IMR-90 (cell line): Measurements from ENCODE around the gene SCD. TPM values are rescaled to one million over a fixed set of nuclear protein-coding genes. Genes with fewer than 3 reads are reported as not detected.

Experiments
- ATAC-seq: fragments of 200-7000 bp; cut with Tn5 transposase; 2 replicates; pipeline ENCODE4 v1.9.1; 2020; ENCODE audit warnings: low read depth, mild to moderate bottlenecking, moderate library complexity
- BruUV-seq: library from RNA; stranded (reverse); fragments of 400-500 nt; replicated peaks from 2 replicates; lab custom pipeline; 2021; lab: Mats Ljungman, UMichigan
- CTCF ChIA-PET: fragments of 300-600 bp; formaldehyde crosslinking; extraction: SDS; loops from one replicate; lab custom pipeline; 2021; ENCODE audit warnings: antibody characterized with exemption; lab: Yijun Ruan, JAX
- POLR2A ChIA-PET: fragments of 300-600 bp; sonication (Branson Sonifier 250); formaldehyde crosslinking; loops from one replicate; lab custom pipeline; 2022; ENCODE audit warnings: antibody characterized with exemption; ENCODE audit not compliant: unreplicated experiment; lab: Charles Lee
- DNase-seq: peaks from one replicate; pipeline ENCODE4 v3.0.0; 2013
- H2AFZ ChIP-seq: replicated peaks from 2 replicates; pipeline ENCODE3; 2013; ENCODE audit warnings: low read length, mild to moderate bottlenecking; ENCODE audit not compliant: poor library complexity
- H2AK5ac ChIP-seq: 2 replicates; pipeline ENCODE4 v1.6.1; 2013; ENCODE audit warnings: low read depth, low read length, inconsistent platforms
- H2AK9ac ChIP-seq: replicated peaks from 2 replicates; pipeline ENCODE3; 2013; ENCODE audit warnings: mild to moderate bottlenecking, low read depth, low read length, moderate library complexity; ENCODE audit not compliant: poor library complexity
- H2BK120ac ChIP-seq: 2 replicates; pipeline ENCODE4 v1.6.1; 2013; ENCODE audit warnings: low read depth, low read length, inconsistent platforms
- H2BK15ac ChIP-seq: 3 replicates; pipeline ENCODE4 v1.6.1; 2013; ENCODE audit warnings: low read depth, low read length, inconsistent platforms
- H2BK20ac ChIP-seq: 2 replicates; pipeline ENCODE4 v1.6.1; 2013; ENCODE audit warnings: low read depth, mild to moderate bottlenecking, inconsistent platforms, low read length, moderate library complexity
- H2BK5ac ChIP-seq: 2 replicates; pipeline ENCODE4 v1.6.1; 2013; ENCODE audit warnings: mild to moderate bottlenecking, low read depth, low read length, inconsistent platforms; ENCODE audit not compliant: poor library complexity, severe bottlenecking
- H3K14ac ChIP-seq: replicated peaks from 2 replicates; pipeline ENCODE4 v1.6.1; 2013; ENCODE audit warnings: low read depth, low read length, inconsistent platforms
- H3K18ac ChIP-seq: 2 replicates; pipeline ENCODE4 v1.6.1; 2013; ENCODE audit warnings: low read depth, low read length, control low read depth
- H3K23ac ChIP-seq: 2 replicates; pipeline ENCODE4 v1.6.1; 2013; ENCODE audit warnings: low read depth, low read length, inconsistent platforms
- H3K27ac ChIP-seq: 2 replicates; pipeline ENCODE4 v1.5.1; 2013; ENCODE audit warnings: mild to moderate bottlenecking, control low read depth, low read length; ENCODE audit not compliant: insufficient read depth
- H3K27me3 ChIP-seq: 2 replicates; pipeline ENCODE4 v1.6.1; 2013; ENCODE audit warnings: low read length; ENCODE audit not compliant: control insufficient read depth, insufficient read depth
- H3K36me3 ChIP-seq: 2 replicates; pipeline ENCODE4 v1.6.1; 2013; ENCODE audit warnings: low read length, mixed read lengths; ENCODE audit not compliant: control insufficient read depth, insufficient read depth
- H3K4ac ChIP-seq: 2 replicates; pipeline ENCODE4 v1.6.1; 2013; ENCODE audit warnings: low read depth, low read length, inconsistent platforms
- H3K4me1 ChIP-seq: 2 replicates; pipeline ENCODE4 v1.6.1; 2013; ENCODE audit warnings: low read length, mixed read lengths; ENCODE audit not compliant: control insufficient read depth, insufficient read depth
- H3K4me2 ChIP-seq: 2 replicates; pipeline ENCODE4 v1.6.1; 2013; ENCODE audit warnings: low read depth, mild to moderate bottlenecking, control low read depth, low read length, moderate library complexity
- H3K4me3 ChIP-seq: 2 replicates; pipeline ENCODE4 v1.5.1; 2013; ENCODE audit warnings: low read depth, mild to moderate bottlenecking, control low read depth, low read length, moderate library complexity; ENCODE audit not compliant: insufficient read depth
- H3K56ac ChIP-seq: 2 replicates; pipeline ENCODE4 v1.6.1; 2013; ENCODE audit warnings: low read length, inconsistent platforms; ENCODE audit not compliant: insufficient read depth; ENCODE audit errors: extremely low read depth
- H3K79me1 ChIP-seq, 2 experiments: 2 replicates each; pipeline ENCODE4 v1.6.1; 2013; ENCODE audit warnings: low read length in 2 of 2, inconsistent platforms in 1 of 2, low read depth in 1 of 2
- H3K9ac ChIP-seq: 2 replicates; pipeline ENCODE4 v1.6.1; 2013; ENCODE audit warnings: low read depth, low read length, control low read depth
- H3K9me1 ChIP-seq: 2 replicates; pipeline ENCODE4 v1.6.1; 2013; ENCODE audit warnings: low read length, inconsistent platforms; ENCODE audit not compliant: insufficient read depth
- H3K9me3 ChIP-seq: 2 replicates; pipeline ENCODE4 v1.6.1; 2013; ENCODE audit warnings: low read length; ENCODE audit not compliant: control insufficient read depth, insufficient read depth
- H4K20me1 ChIP-seq: 2 replicates; pipeline ENCODE4 v1.6.1; 2013; ENCODE audit warnings: low read length, inconsistent platforms; ENCODE audit not compliant: insufficient read depth
- H4K5ac ChIP-seq: 2 replicates; pipeline ENCODE4 v1.6.1; 2013; ENCODE audit warnings: mild to moderate bottlenecking, low read depth, low read length, control low read depth
- H4K8ac ChIP-seq, 2 experiments: 2 replicates each; pipeline ENCODE4 v1.6.1; 2013; ENCODE audit warnings: low read depth in 2 of 2, low read length in 2 of 2, control low read depth in 1 of 2, inconsistent platforms in 1 of 2
- H4K91ac ChIP-seq: 2 replicates; pipeline ENCODE4 v1.6.1; 2013; ENCODE audit warnings: low read depth, low read length, inconsistent platforms; ENCODE audit not compliant: insufficient read depth
- BHLHE40 ChIP-seq: fragments of 150-350 bp; IDR thresholded peaks from 2 replicates; pipeline ENCODE4 v1.6.1; 2016; ENCODE audit warnings: mild to moderate bottlenecking, low read depth, low read length
- CEBPB ChIP-seq: IDR thresholded peaks from 2 replicates; pipeline ENCODE4 v1.6.1; 2012; ENCODE audit warnings: low read depth, low read length, improper control_type of control experiment
- CHD1 ChIP-seq: IDR thresholded peaks from 2 replicates; pipeline ENCODE4 v1.6.1; 2012; ENCODE audit warnings: low read depth, low read length, improper control_type of control experiment
- FOS ChIP-seq: fragments of 150-350 bp; IDR thresholded peaks from 2 replicates; pipeline ENCODE4 v1.6.1; 2016; ENCODE audit warnings: low read depth, low read length
- MAFK ChIP-seq: IDR thresholded peaks from 2 replicates; pipeline ENCODE4 v1.6.1; 2012; ENCODE audit warnings: low read depth, low read length, improper control_type of control experiment
- MAZ ChIP-seq: IDR thresholded peaks from 2 replicates; pipeline ENCODE4 v1.6.1; 2012; ENCODE audit warnings: low read depth, mild to moderate bottlenecking, low read length, improper control_type of control experiment, moderate library complexity, borderline replicate concordance
- MXI1 ChIP-seq: IDR thresholded peaks from 2 replicates; pipeline ENCODE4 v1.6.1; 2012; ENCODE audit warnings: low read depth, mild to moderate bottlenecking, low read length, moderate library complexity, borderline replicate concordance
- NFE2L2 ChIP-seq: fragments of 150-350 bp; IDR thresholded peaks from 2 replicates; pipeline ENCODE4 v1.6.1; 2016; ENCODE audit warnings: low read depth, mild to moderate bottlenecking, low read length
- POLR2A ChIP-seq: IDR thresholded peaks from 2 replicates; pipeline ENCODE4 v1.6.1; 2012; ENCODE audit warnings: mild to moderate bottlenecking, low read depth, low read length
- RAD21 ChIP-seq: IDR thresholded peaks from 2 replicates; pipeline ENCODE4 v1.6.1; 2012; ENCODE audit warnings: low read length, improper control_type of control experiment
- RFX5 ChIP-seq: IDR thresholded peaks from 2 replicates; pipeline ENCODE4 v1.8.0; 2012; ENCODE audit warnings: low read depth, mild to moderate bottlenecking, low read length, moderate library complexity
- SMC3 ChIP-seq: fragments of 150-350 bp; IDR thresholded peaks from 2 replicates; pipeline ENCODE4 v1.6.1; 2016; ENCODE audit warnings: low read depth, mild to moderate bottlenecking, antibody characterized with exemption, low read length, moderate library complexity
- WGBS, 2 experiments: methylation state at CpG; one replicate each; pipeline versions ENCODE4 v1.1.5 to v1.1.7; 2013; ENCODE audit warnings: missing lambda C conversion rate in 2 of 2; ENCODE audit not compliant: insufficient read length in 1 of 2; ENCODE audit errors: extremely low coverage in 2 of 2; 5-methylcytosine and 5-hydroxymethylcytosine counted together
- dilution Hi-C: fragments of 300-500 bp; cut with HindIII; formaldehyde crosslinking; loops from one replicate; pipeline ENCODE4 v1.14.3; 2018; ENCODE audit warnings: low sequenced_read_pairs; ENCODE audit not compliant: unreplicated experiment
- in situ Hi-C: fragments of 300-500 bp; cut with MboI; formaldehyde crosslinking; loops from 3 replicates; pipeline ENCODE4 v1.14.3; 2019; ENCODE audit warnings: low sequenced_read_pairs, inconsistent platforms, mixed read lengths
- intact Hi-C: fragments of 100-400 bp; cut with micrococcal nuclease; formaldehyde crosslinking; loops from 2 replicates; pipeline ENCODE4 v1.10.0; 2022
- polyA plus RNA-seq, 3 experiments: library from polyadenylated mRNA; depleted of rRNA; stranded (reverse); fragments of >200 nt; gene quantifications; 2 replicates each; pipeline ENCODE4 v1.2.3, GENCODE V29; 2012; ENCODE audit warnings: low replicate concordance in 1 of 3
- total RNA-seq: library from RNA; depleted of rRNA; stranded (reverse); fragments of >200 nt; gene quantifications from 2 replicates; pipeline ENCODE4 v1.2.3, GENCODE V29; 2012
- TF ChIP-seq, protein P1 (sequence below): fragments of 150-350 bp; IDR thresholded peaks from 2 replicates; pipeline ENCODE4 v1.6.1; 2016; ENCODE audit warnings: low read depth, mild to moderate bottlenecking, low read length, moderate library complexity, borderline replicate concordance
- TF ChIP-seq, protein P2 (sequence below): conservative IDR thresholded peaks from 2 replicates; pipeline ENCODE4 v1.5.1; 2012; ENCODE audit warnings: mild to moderate bottlenecking, low read depth, low read length, improper control_type of control experiment
- TF ChIP-seq, protein P3 (sequence below): fragments of 150-350 bp; IDR thresholded peaks from 2 replicates; pipeline ENCODE4 v1.6.1; 2017; ENCODE audit warnings: mild to moderate bottlenecking, antibody characterized with exemption, low read length, low read depth

Gene SCD
- total and polyA plus RNA-seq, 2 of the 4 experiments (the other 2 are of a cell fraction): 50.7 to 65.1 TPM

DNA sequence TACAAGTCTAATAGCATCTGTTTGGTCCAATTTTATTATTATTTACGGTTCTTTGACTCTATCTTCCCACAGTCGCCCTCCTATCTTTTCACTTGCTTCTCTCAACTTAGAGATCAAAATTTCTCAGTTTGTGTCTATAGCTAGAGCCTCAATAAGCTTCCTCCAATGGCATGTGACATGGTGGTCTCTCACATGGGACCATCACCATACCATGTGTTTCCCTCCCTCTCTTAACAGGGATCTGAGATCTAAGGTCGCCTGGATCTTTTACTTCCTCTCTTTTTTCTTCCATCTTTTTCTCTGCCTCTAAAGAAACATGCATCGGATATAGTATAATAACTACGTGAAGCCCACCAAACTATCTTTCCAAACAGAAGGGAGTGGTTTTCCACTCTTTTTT, 18.8 kb upstream of the SCD start:
- H4K5ac ChIP-seq: no peak overlapping the region
- H3K36me3 ChIP-seq: no peaks in the 10 kb centered on the region
- no peak overlapping the region for H2AK5ac ChIP-seq
- H4K20me1 ChIP-seq: no peaks in the 10 kb centered on the region
- intact Hi-C loops (no loop called here), in situ Hi-C loops (loop anchor here (25.0 kb wide), 1 partner anchor 559 kb away; no protein-coding TSS in a partner anchor), dilution Hi-C loops (no loop called here)
- no peak overlapping the region for H3K27ac ChIP-seq
- H2AFZ ChIP-seq: no peak overlapping the region
- H3K4ac ChIP-seq: no peak overlapping the region
- H3K79me1 ChIP-seq: no peaks in the 10 kb centered on the region
- no CpG with 5 or more reads among the region's 5 CpGs for whole genome bisulfite sequencing, 2 experiments
- TF ChIP-seq, protein P1, sequence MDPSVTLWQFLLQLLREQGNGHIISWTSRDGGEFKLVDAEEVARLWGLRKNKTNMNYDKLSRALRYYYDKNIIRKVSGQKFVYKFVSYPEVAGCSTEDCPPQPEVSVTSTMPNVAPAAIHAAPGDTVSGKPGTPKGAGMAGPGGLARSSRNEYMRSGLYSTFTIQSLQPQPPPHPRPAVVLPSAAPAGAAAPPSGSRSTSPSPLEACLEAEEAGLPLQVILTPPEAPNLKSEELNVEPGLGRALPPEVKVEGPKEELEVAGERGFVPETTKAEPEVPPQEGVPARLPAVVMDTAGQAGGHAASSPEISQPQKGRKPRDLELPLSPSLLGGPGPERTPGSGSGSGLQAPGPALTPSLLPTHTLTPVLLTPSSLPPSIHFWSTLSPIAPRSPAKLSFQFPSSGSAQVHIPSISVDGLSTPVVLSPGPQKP: no peak
- no peak for TF ChIP-seq MAZ
- TF ChIP-seq MAFK: no peak
- TF ChIP-seq NFE2L2: no peak
- TF ChIP-seq FOS: no peak
- no peak for TF ChIP-seq RAD21
- TF ChIP-seq SMC3: no peak
- no peak for TF ChIP-seq CEBPB
- no peak for TF ChIP-seq CHD1
- no peak for TF ChIP-seq RFX5
- TF ChIP-seq BHLHE40: no peak
- TF ChIP-seq, protein P2, sequence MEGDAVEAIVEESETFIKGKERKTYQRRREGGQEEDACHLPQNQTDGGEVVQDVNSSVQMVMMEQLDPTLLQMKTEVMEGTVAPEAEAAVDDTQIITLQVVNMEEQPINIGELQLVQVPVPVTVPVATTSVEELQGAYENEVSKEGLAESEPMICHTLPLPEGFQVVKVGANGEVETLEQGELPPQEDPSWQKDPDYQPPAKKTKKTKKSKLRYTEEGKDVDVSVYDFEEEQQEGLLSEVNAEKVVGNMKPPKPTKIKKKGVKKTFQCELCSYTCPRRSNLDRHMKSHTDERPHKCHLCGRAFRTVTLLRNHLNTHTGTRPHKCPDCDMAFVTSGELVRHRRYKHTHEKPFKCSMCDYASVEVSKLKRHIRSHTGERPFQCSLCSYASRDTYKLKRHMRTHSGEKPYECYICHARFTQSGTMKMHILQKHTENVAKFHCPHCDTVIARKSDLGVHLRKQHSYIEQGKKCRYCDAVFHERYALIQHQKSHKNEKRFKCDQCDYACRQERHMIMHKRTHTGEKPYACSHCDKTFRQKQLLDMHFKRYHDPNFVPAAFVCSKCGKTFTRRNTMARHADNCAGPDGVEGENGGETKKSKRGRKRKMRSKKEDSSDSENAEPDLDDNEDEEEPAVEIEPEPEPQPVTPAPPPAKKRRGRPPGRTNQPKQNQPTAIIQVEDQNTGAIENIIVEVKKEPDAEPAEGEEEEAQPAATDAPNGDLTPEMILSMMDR: no peak
- TF ChIP-seq POLR2A: no peak
- no peak for TF ChIP-seq MXI1
- TF ChIP-seq, protein P3, sequence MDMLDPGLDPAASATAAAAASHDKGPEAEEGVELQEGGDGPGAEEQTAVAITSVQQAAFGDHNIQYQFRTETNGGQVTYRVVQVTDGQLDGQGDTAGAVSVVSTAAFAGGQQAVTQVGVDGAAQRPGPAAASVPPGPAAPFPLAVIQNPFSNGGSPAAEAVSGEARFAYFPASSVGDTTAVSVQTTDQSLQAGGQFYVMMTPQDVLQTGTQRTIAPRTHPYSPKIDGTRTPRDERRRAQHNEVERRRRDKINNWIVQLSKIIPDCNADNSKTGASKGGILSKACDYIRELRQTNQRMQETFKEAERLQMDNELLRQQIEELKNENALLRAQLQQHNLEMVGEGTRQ: no peak
- no peak overlapping the region for H2AK9ac ChIP-seq
- peaks cover 50% of the 10 kb centered on the region for H3K27me3 ChIP-seq
- no peak for DNase-seq
- ATAC-seq: no peak
- no peaks in the 10 kb centered on the region for H3K9me1 ChIP-seq
- no peak overlapping the region for H3K23ac ChIP-seq
- no peaks in the 10 kb centered on the region for H3K4me1 ChIP-seq
- H3K18ac ChIP-seq: no peak overlapping the region
- no peak overlapping the region for H2BK20ac ChIP-seq
- ChIA-PET CTCF (no interaction called here), POLR2A (no interaction called here)
- no peak overlapping the region for H3K4me2 ChIP-seq
- no peak overlapping the region for H2BK15ac ChIP-seq
- H3K4me3 ChIP-seq: no peak overlapping the region
- no peak overlapping the region for H2BK5ac ChIP-seq
- H2BK120ac ChIP-seq: no peak overlapping the region
- no peak overlapping the region for H3K9ac ChIP-seq
- H3K56ac ChIP-seq: no peak overlapping the region
- H3K14ac ChIP-seq: no peak overlapping the region
- no TSS peak for BruUV-seq
- no peaks in the 10 kb centered on the region for H3K9me3 ChIP-seq
- no peak overlapping the region for H4K91ac ChIP-seq
- H4K8ac ChIP-seq: no peak overlapping the region
